MG63 (cell line): ENCODE measurements around the gene ABLIM2. TPM values are rescaled to one million over a fixed set of nuclear protein-coding genes. Genes with fewer than 3 reads are reported as not detected.

Source experiments
- DNase-seq: peaks from one replicate; pipeline ENCODE4 v3.0.0-alpha.2; 2020
- H3K27me3 ChIP-seq: fragments of 250-450 bp; sonication (Bioruptor Pico); 2 replicates; pipeline ENCODE4 v1.5.1; 2020; ENCODE audit warnings: mild to moderate bottlenecking, moderate library complexity
- H3K36me3 ChIP-seq: fragments of 250-450 bp; sonication (Bioruptor Pico); 2 replicates; pipeline ENCODE4 v1.5.1; 2020; ENCODE audit warnings: mild to moderate bottlenecking, moderate library complexity
- H3K4me3 ChIP-seq: fragments of 250-450 bp; sonication (Bioruptor Pico); 2 replicates; pipeline ENCODE4 v1.5.1; 2020; ENCODE audit warnings: mild to moderate bottlenecking, moderate library complexity
- H3K9me3 ChIP-seq: fragments of 250-450 bp; sonication (Bioruptor Pico); 2 replicates; pipeline ENCODE4 v1.5.1; 2020; ENCODE audit warnings: mild to moderate bottlenecking, moderate library complexity
- total RNA-seq: library from RNA; depleted of rRNA; stranded (reverse); fragments of >200 nt; shearing (Covaris generic); gene quantifications from 2 replicates; pipeline ENCODE4 v1.2.3, GENCODE V29; 2014; ENCODE audit warnings: low replicate concordance

The ABLIM2 gene
- total RNA-seq, 1 experiment from 2014 or later: 1.1 TPM

DNA sequence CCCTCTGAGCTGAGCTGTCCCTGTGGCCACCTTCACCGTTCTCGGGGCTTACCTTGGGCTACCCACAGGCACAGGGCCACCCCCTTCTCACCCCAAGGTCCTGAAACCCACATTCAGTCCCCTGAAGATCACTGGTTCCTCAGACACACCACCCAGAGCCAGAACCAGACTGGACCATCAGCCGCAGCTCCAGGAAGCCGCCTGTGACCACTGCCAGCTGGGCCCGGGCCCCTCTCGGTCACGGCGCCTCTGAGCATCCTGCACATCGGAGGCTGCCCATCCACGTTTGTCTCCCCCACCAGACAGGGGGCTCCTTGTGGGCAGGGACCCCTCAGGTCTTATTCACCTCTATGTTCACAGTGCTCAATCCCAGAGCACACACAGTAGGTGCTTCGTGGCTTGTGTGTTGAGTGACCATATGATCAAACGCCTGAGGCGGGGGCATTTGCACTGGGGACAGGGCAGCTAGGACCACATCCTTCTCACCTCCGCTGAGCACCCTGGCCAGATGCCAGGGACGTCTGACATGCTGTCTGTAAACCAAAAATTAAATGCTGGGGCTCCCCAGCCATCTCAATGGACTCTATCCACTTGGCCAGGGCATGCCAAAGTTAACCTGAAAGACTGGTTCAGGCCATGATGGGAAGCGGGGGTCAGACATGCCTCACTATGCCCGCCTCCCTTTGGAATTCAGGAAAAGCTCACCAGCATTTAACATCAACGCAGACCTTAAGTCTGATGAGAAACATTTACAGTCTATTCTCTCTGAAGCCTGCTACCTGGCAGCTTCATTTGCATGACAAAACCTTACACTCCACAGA, 109.5 kb downstream of the ABLIM2 start:
- Histone ChIP-seq H3K27me3 (no peaks in the 10 kb centered on the region), H3K9me3 (no peaks in the 10 kb centered on the region), H3K4me3 (no peak overlapping the region), H3K36me3 (no peaks in the 10 kb centered on the region)
- DNase-seq: no peak

DNA sequence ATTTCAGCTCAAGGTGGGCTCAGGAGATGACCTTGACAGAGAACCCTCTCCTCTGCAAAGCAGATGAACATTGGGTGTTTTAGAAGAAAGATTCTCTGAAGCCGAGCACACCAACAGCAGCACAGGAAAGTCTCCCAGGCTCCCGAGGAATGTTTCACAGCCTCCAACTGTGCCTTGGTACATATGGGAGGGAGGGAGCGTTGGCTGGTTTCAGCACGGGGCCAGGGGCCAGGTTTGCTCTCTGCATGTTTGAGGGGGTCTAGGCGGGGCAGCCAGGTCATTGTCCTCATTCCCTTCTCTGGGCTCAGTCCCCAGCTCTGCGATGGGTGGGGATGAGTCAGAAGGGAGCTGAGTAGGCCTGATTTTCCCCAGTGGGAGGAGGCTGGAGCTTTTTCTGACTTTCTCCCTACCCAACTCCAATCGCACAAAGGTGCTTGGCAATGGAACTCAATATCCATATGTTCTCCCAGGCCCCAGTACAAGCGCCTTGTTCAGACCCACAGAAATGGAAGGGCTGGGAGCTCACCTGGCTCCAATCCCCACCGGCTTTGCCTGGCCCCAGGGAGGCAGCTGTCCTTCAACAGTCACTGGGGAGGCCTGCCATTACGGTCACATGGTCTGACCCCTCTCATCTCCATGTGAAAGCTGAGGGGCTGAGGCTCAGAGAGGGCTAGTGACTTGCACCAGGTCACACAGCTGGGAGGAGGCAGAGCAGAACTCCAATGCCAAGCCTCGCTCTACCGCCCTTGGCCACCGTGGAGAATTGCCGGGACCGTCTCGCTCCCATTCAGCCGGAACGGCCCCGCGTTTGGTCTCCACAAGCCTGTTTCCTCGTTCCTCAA, 110.6 kb downstream of the ABLIM2 start:
- H3K4me3 ChIP-seq: no peak overlapping the region
- no peak for DNase-seq
- no peaks in the 10 kb centered on the region for H3K27me3 ChIP-seq
- H3K36me3 ChIP-seq: no peaks in the 10 kb centered on the region
- no peaks in the 10 kb centered on the region for H3K9me3 ChIP-seq

DNA sequence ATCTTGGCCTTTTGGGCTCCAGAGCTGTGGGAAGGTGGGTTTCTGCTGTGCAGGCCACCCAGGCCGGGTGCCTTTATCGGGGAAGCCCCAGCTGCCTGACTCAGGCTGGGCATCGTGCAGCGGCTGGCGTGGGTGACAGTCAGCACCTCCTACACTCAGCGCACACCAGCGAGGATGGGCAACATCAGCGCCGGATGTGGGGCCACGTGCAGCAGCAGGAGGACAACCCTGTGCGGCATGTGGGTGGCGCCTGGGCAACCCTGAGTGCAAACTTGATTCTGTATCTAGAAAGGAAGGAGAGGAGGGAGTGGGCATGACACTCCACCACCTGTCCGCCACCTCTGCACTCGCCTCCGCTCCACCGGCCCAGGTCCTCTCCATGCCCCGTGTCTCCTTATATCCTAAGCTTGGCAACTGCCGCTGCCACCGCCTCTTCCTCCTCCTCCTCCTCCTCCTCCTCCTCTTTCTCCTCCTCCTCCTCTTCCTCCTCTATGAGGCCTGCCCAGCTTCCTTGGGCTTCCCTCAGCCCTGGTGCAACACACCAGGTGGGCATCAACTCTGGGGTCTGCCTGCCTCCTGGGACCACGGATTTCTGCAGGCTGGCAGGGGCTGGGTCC, 111.6 kb downstream of the ABLIM2 start:
- no peak overlapping the region for H3K4me3 ChIP-seq
- no peaks in the 10 kb centered on the region for H3K9me3 ChIP-seq
- DNase-seq: no peak
- H3K27me3 ChIP-seq: no peaks in the 10 kb centered on the region
- no peaks in the 10 kb centered on the region for H3K36me3 ChIP-seq

DNA sequence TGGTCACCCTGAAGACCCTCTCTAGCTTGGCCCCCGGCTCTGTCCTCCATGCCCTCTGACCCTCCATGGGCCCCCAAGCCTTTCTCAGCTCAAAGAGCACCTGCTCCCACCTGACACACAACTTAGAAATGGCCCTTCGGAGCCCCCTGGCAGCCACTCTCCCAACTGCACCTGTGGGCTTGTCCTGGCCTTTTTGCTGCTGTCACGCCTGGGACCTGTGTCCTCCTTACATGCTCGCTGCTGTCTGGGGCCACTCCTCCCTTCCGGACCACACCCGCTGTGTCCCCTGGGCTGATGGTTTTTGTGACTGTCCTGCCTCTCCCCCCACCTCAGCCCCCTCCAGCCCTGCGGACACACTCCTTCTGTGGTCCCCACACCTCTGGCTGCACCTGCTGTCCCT, 112.7 kb downstream of the ABLIM2 start:
- H3K4me3 ChIP-seq: no peak overlapping the region
- H3K9me3 ChIP-seq: no peaks in the 10 kb centered on the region
- H3K27me3 ChIP-seq: no peaks in the 10 kb centered on the region
- no peak for DNase-seq
- no peaks in the 10 kb centered on the region for H3K36me3 ChIP-seq

DNA sequence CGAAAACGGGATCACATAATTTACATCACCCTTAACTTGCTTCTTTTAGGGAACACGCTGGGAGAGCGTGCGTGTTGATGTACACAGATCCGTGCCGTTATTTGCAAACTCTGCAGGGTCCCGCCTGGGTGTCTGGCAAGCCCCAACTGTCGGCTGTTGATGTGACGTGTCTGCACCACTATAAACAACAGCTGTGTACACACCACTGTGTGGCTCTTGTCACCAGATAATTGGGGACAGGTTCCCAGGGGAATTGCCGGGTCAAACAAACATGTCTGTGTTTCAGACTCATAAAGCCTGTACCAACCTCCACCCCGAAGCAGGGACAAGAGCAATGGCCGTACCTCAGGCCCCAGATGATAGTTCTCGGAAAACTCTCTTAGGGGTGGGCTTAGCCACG, 113.9 kb downstream of the ABLIM2 start:
- Histone ChIP-seq H3K4me3 (no peak overlapping the region), H3K9me3 (no peaks in the 10 kb centered on the region), H3K36me3 (no peaks in the 10 kb centered on the region), H3K27me3 (no peaks in the 10 kb centered on the region)
- DNase-seq: no peak

DNA sequence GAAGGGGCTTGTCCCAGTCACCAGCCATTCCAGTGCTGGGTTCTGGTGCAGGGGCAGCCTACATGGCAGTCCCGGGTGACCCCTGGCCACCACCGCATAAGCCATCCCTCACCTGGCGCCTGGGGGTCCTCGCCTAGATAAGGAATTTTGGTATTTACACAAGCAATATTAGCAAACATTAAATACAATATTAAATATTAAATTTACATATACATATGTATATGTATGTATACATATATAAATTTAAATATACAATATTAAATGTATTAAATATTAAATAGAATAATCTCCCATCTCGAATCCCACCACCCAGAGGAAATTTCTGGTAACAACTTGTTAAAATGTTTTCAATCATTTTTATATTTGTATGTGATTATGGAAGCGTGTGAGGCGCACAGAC, 114.4 kb downstream of the ABLIM2 start:
- H3K4me3 ChIP-seq: no peak overlapping the region
- no peaks in the 10 kb centered on the region for H3K27me3 ChIP-seq
- no peak for DNase-seq
- no peaks in the 10 kb centered on the region for H3K36me3 ChIP-seq
- H3K9me3 ChIP-seq: no peaks in the 10 kb centered on the region

DNA sequence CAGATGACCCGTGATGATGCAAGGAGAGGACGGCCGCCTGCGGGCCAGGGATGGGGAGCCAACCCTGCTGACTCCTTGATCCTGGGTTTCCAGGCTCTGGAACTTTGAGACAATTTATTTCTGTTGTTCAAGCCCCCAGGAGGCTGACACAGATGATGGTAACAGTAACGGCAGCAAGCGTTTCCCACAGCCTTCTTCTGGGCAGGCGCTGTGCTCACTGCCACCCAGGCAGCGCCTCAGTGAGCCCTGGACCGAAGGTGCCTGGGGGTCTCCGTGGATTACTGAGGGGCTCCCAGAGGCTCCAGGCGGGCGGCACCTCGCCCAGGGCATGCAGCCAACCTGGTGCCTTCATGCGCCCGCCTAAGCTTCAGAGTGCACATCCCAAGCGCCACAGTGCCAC, 115.0 kb downstream of the ABLIM2 start:
- H3K4me3 ChIP-seq: no peak overlapping the region
- no peaks in the 10 kb centered on the region for H3K36me3 ChIP-seq
- no peaks in the 10 kb centered on the region for H3K9me3 ChIP-seq
- H3K27me3 ChIP-seq: no peaks in the 10 kb centered on the region
- DNase-seq: no peak

DNA sequence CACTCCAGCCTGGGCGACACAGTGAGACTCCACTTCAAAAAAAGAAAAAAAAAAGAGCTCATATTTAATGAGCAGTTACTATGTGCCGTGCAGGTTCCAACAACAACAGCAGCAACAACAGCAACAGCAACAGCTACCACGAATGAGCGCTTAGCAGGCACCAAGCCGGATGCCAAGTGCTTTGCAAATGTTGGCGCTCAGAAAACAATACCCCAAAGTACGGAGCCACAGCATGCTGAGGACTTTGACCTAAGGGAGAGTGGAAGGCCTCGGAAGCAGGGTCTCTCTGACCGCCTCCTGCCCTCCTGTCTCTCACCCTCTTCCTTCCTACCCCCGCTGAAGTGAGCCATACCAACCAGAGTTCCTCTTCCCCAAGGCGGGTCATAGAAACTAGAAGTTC, 116.7 kb downstream of the ABLIM2 start:
- no peaks in the 10 kb centered on the region for H3K27me3 ChIP-seq
- H3K36me3 ChIP-seq: no peaks in the 10 kb centered on the region
- DNase-seq: no peak

DNA sequence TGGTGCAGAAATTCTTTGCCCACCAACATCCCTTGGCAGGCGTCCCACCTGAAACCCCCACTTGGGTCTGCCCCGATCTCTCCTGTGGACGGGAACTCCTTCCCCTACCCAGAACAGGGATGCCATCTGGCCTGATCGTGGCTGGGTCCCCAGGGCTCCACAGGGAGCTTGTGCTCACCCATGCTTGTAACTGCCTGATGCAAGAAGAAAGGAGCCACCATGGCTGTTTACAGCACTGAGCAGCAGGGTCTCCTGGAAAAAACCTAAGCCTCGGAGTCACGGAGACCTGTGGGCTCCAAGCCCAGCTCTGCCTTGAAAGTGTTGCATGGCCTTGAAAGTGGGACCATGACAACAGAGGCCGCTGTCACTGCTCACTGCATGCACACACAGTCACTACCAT, 117.4 kb downstream of the ABLIM2 start:
- DNase-seq: no peak
- Histone ChIP-seq H3K27me3 (no peaks in the 10 kb centered on the region), H3K36me3 (no peaks in the 10 kb centered on the region), H3K4me3 (no peak overlapping the region), H3K9me3 (no peaks in the 10 kb centered on the region)

More for the DNA sequence above, 116.7 kb downstream of the ABLIM2 start:
- Histone ChIP-seq H3K4me3 (no peak overlapping the region), H3K9me3 (no peaks in the 10 kb centered on the region)

DNA sequence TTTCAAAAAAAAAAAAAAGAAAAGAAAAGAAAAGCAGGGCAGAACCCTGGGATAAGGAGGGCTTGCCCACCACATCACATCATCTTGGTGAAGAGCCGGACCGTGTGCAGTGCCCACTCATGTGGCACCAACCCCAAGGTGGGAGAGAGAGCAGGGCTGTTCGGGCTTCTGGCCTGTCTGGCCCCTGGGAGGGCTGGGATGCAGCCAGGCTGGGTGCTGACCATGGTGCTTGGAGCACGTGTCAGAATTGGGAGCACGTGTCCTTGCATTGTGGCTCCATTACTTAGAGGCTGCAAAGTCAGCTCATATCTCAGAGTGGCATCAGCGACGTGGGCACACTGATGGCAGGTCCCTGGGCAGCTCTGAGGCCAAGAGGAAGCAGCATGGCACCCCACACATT, 118.0 kb downstream of the ABLIM2 start:
- no peak overlapping the region for H3K4me3 ChIP-seq
- no peaks in the 10 kb centered on the region for H3K36me3 ChIP-seq
- no peaks in the 10 kb centered on the region for H3K9me3 ChIP-seq
- no peaks in the 10 kb centered on the region for H3K27me3 ChIP-seq
- DNase-seq: no peak

DNA sequence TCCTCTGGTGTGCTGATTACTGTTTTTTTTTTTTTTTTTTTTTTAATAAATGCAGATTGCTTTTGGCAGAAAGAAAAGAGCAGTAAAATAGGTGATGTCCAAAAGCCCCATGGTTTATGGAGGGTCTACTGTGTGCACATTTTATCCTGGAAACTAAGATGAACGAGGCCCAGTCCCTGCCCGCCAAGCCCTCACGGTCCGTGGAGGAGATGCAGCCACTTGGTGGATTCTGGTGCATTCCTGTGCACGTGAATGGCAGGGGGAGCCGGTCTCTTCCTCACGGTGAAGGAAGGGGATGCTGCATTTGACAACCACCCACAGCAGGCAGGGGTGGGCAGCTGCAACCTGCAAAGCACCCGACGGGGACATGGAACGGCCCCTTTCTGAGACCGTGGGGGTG, 118.8 kb downstream of the ABLIM2 start:
- no peak overlapping the region for H3K4me3 ChIP-seq
- DNase-seq: no peak
- H3K36me3 ChIP-seq: no peaks in the 10 kb centered on the region
- no peaks in the 10 kb centered on the region for H3K27me3 ChIP-seq
- H3K9me3 ChIP-seq: no peaks in the 10 kb centered on the region

DNA sequence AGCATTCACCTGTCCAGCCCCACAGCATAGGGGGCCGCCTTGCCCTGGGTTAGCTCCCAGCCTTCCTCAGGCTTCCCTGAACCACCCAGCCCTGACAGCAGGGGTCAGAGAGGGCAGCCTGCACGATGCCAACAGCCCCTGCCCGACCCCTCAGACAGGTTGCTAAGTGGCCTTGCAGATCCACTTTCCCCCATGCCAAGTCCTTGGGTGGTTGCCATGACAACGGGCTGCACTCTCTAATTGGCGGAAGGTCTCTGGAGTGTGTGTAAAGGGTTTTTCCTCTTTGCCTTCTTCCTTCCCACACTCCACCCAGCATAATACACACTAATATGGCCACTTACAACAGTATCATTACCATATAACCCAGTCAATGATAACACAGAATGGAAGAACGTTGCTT, 119.3 kb downstream of the ABLIM2 start:
- Histone ChIP-seq H3K36me3 (no peaks in the 10 kb centered on the region), H3K9me3 (no peaks in the 10 kb centered on the region), H3K27me3 (no peaks in the 10 kb centered on the region), H3K4me3 (no peak overlapping the region)
- DNase-seq: no peak

DNA sequence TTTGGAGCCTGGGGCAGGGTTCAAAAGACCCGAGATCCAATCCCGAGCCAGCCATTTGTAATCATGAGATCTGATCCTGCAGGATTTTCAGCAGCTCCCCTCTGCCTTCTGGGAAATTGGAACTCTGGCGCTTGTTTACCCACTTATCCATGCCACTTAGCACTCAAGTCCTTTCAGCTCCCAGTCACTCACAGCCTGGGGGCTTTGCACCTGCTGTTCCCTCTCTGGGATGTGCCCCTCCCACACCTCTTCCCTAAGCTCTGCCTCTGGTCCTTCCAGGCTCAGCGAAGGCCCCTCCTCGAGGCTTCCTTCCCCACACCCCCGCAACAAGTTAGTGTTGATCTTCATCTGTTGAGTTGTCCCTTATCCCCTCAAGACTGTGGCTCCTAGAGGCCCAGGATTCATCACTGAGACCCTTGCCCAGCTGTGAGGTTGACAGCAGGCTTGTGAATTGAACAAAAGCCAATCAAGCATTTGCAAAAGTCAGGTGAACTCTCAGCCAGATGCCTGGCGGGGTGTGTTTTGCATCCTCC, 119.8 kb downstream of the ABLIM2 start:
- no peaks in the 10 kb centered on the region for H3K36me3 ChIP-seq
- no peaks in the 10 kb centered on the region for H3K9me3 ChIP-seq
- no peaks in the 10 kb centered on the region for H3K27me3 ChIP-seq
- H3K4me3 ChIP-seq: no peak overlapping the region
- DNase-seq: no peak

DNA sequence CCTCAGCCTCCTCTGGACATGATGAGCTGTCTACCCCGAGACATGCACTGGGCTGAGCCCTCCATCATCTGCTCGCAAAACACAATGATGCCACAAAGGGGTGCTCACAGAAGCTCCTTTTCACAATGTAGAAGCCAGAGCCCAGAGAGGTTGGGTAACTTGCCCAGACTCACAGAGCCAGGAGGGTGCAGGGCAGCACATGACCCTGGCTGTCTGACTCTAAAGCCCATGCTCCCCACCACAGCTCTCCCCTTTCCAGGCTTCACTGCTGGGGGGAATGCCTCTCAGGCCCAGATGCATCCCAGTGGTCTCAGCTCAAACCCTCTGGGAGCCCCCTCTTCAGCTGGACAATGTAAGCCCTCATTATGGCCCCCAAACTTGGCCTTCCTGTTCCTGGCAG, 120.5 kb downstream of the ABLIM2 start:
- Histone ChIP-seq H3K4me3 (no peak overlapping the region), H3K36me3 (no peaks in the 10 kb centered on the region), H3K27me3 (no peaks in the 10 kb centered on the region), H3K9me3 (no peaks in the 10 kb centered on the region)
- no peak for DNase-seq

DNA sequence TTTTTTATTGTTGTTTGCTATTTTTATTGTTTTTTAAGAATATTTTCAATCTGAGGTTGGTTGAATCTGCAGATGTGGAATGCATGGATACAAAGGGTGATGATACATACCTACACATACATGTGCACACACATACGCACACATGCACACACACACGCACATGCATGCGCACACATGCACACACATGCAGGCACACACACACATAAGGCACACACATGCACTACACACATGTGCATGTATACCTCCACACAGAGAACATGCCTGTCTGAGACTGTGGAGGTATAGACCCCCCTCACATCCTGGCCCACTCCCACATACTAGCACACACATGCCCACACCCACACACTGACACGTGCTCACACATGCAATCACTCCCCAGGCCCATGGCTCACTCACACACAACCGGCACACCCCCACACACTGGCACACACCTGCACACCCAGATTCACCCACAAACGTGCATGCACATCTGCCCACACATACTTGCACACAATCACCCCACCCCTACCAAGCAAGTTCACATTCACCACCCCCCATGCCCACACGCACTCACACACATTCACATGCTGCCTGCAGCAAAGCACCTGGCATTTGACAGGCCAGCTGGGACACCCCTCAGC, 121.4 kb downstream of the ABLIM2 start:
- H3K36me3 ChIP-seq: no peaks in the 10 kb centered on the region
- H3K4me3 ChIP-seq: no peak overlapping the region
- H3K27me3 ChIP-seq: no peaks in the 10 kb centered on the region
- DNase-seq: no peak
- no peaks in the 10 kb centered on the region for H3K9me3 ChIP-seq

DNA sequence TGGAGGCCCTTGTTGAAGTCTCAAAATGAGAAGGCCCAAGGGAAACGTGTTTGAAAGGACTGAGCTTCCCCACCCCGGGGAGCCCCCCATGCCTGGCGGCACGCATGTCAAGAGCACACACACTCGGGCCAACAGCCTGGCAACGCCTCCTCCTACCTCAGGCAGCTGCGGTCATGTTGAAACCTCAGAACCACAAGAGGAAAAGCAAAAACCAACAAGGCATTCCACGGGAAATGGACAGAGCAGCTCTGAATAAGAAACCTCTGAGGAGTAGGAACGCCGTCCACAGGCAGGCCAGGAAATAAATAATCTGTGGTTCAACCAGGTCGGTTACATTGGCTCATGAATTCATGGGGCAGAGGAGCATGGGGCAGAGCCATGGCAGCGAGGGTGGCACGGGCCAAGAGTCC, 123.2 kb downstream of the ABLIM2 start:
- no peak for DNase-seq
- H3K4me3 ChIP-seq: no peak overlapping the region
- no peaks in the 10 kb centered on the region for H3K9me3 ChIP-seq
- no peaks in the 10 kb centered on the region for H3K27me3 ChIP-seq
- no peaks in the 10 kb centered on the region for H3K36me3 ChIP-seq
